GM12865 (cell line): ENCODE results near the gene ADCY4.
A peak's percentile ranks its signal among the peaks of the same experiment; 100 is the strongest.

Experiments used
- DNase-seq: peaks from one replicate; pipeline ENCODE4 v3.0.0; 2010; ENCODE audit warnings: low read depth
- H3K4me3 ChIP-seq: 2 replicates; pipeline ENCODE4 v1.5.1; 2011; ENCODE audit warnings: mild to moderate bottlenecking, low read depth, low read length, control low read depth
- CTCF ChIP-seq: IDR thresholded peaks from 2 replicates; pipeline ENCODE4 v1.5.1; 2011; ENCODE audit warnings: low read length, control low read depth, low read depth, inconsistent platforms; ENCODE audit not compliant: insufficient read depth; ENCODE audit errors: missing control alignments

ADCY4 gene

GRCh38 chr14:24338843-24339242 lies 4.0 kb upstream of the ADCY4 start:
- TF ChIP-seq CTCF, result no peak
- DNase-seq, result no peak
- peak overlapping the region; percentile 84 for H3K4me3 ChIP-seq

- no peak for DNase-seq
- no peak overlapping the region for H3K4me3 ChIP-seq
- no peak for TF ChIP-seq CTCF
Measured at GRCh38 chr14:24337824-24338175, 2.9 kb upstream of the ADCY4 start.

GRCh38 chr14:24337144-24337823 lies 2.4 kb upstream of the ADCY4 start:
- no peak overlapping the region for H3K4me3 ChIP-seq
- no peak for TF ChIP-seq CTCF
- no peak for DNase-seq

- DNase-seq, result no peak
- TF ChIP-seq CTCF, result no peak
- no peak overlapping the region for H3K4me3 ChIP-seq
Measured at GRCh38 chr14:24335461-24336171, 745 bp upstream of the ADCY4 start.

GRCh38 chr14:24332268-24332993 lies 2.4 kb downstream of the ADCY4 start:
- peak overlapping the region; percentile 24 for H3K4me3 ChIP-seq
- TF ChIP-seq CTCF, result peak; percentile 87
- peak; percentile 91 for DNase-seq

GRCh38 chr14:24331731-24332267 lies 3.1 kb downstream of the ADCY4 start:
- no peak for TF ChIP-seq CTCF
- no peak for DNase-seq
- no peak overlapping the region for H3K4me3 ChIP-seq
